ENCODE measurements around the gene TMEM40.
"Not testable (repeated sequence)": the region's sequence is repeated elsewhere in the genome, so short reads cannot be mapped to it uniquely, and the experiment has no call there.

TMEM40 gene

GRCh38 chr3:12724794-12725193, 34.3 kb downstream of the TMEM40 start:
- H4K8ac ChIP-seq (ENCODE audit: low read depth, low read length): no peak overlapping the region
- H3K9ac ChIP-seq (ENCODE audit: low read length): no peak overlapping the region
- H3K36me3 ChIP-seq (ENCODE audit: control insufficient read depth, insufficient read depth, low read length): no peaks in the 10 kb centered on the region
- H3K79me1 ChIP-seq (ENCODE audit: low read length): no peaks in the 10 kb centered on the region
- no peak overlapping the region for H4K5ac ChIP-seq (ENCODE audit: low read length)
- no CpG with 5 or more reads among the region's 4 CpGs for whole genome bisulfite sequencing (ENCODE audit: extremely low coverage, insufficient coverage, low lambda C conversion rate)
- no peaks in the 10 kb centered on the region for H3K27me3 ChIP-seq (ENCODE audit: insufficient read depth, low read length, poor library complexity)
- H3K79me2 ChIP-seq (ENCODE audit: control insufficient read depth, insufficient read depth, low read length): no peaks in the 10 kb centered on the region
- H3K4ac ChIP-seq (ENCODE audit: low read depth, low read length): no peak overlapping the region
- no peak overlapping the region for H2BK120ac ChIP-seq (ENCODE audit: low read depth, low read length)
- no peak overlapping the region for H2BK15ac ChIP-seq (replicated peaks; ENCODE audit: low read depth)
- no peak for DNase-seq
- H3K56ac ChIP-seq (ENCODE audit: low read length): no peak overlapping the region
- H3K4me2 ChIP-seq (ENCODE audit: low read length): no peak overlapping the region
- H3K23ac ChIP-seq (ENCODE audit: low read length): no peak overlapping the region
- H3K18ac ChIP-seq (ENCODE audit: low read length): no peak overlapping the region
- H3K27ac ChIP-seq (ENCODE audit: low read depth, low read length): no peak overlapping the region
- no peak overlapping the region for H2BK5ac ChIP-seq (ENCODE audit: low read length)
- no peaks in the 10 kb centered on the region for H3K4me1 ChIP-seq (ENCODE audit: control insufficient read depth, low read depth, low read length)
- no peak overlapping the region for H3K4me3 ChIP-seq (ENCODE audit: low read length)
- no peak overlapping the region for H2AK5ac ChIP-seq (ENCODE audit: low read length)

GRCh38 chr3:12723362-12723761, 35.7 kb downstream of the TMEM40 start:
- H2BK5ac ChIP-seq (ENCODE audit: low read length); H3K79me2 ChIP-seq (ENCODE audit: control insufficient read depth, insufficient read depth, low read length); H2AK5ac ChIP-seq (ENCODE audit: low read length); H3K18ac ChIP-seq (ENCODE audit: low read length); H2BK15ac ChIP-seq (replicated peaks; ENCODE audit: low read depth); H3K23ac ChIP-seq (ENCODE audit: low read length); H3K27ac ChIP-seq (ENCODE audit: low read depth, low read length); H3K79me1 ChIP-seq (ENCODE audit: low read length); H3K4ac ChIP-seq (ENCODE audit: low read depth, low read length); H3K4me1 ChIP-seq (ENCODE audit: control insufficient read depth, low read depth, low read length); H3K4me2 ChIP-seq (ENCODE audit: low read length); H4K8ac ChIP-seq (ENCODE audit: low read depth, low read length); H2BK120ac ChIP-seq (ENCODE audit: low read depth, low read length); H3K27me3 ChIP-seq (ENCODE audit: insufficient read depth, low read length, poor library complexity); H3K9ac ChIP-seq (ENCODE audit: low read length); H4K5ac ChIP-seq (ENCODE audit: low read length); DNase-seq; H3K36me3 ChIP-seq (ENCODE audit: control insufficient read depth, insufficient read depth, low read length); H3K4me3 ChIP-seq (ENCODE audit: low read length); H3K56ac ChIP-seq (ENCODE audit: low read length): not testable (repeated sequence)

GRCh38 chr3:12722226-12722625, 36.8 kb downstream of the TMEM40 start:
- no peak overlapping the region for H3K23ac ChIP-seq (ENCODE audit: low read length)
- H3K27ac ChIP-seq (ENCODE audit: low read depth, low read length): no peak overlapping the region
- no peak overlapping the region for H2BK5ac ChIP-seq (ENCODE audit: low read length)
- no peak for DNase-seq
- no peak overlapping the region for H3K4ac ChIP-seq (ENCODE audit: low read depth, low read length)
- no peak overlapping the region for H3K4me3 ChIP-seq (ENCODE audit: low read length)
- H4K5ac ChIP-seq (ENCODE audit: low read length): no peak overlapping the region
- no CpG with 5 or more reads among the region's 3 CpGs for WGBS (ENCODE audit: extremely low coverage, insufficient coverage, low lambda C conversion rate)
- no peak overlapping the region for H2AK5ac ChIP-seq (ENCODE audit: low read length)
- H3K9ac ChIP-seq (ENCODE audit: low read length): no peak overlapping the region
- H2BK120ac ChIP-seq (ENCODE audit: low read depth, low read length): no peak overlapping the region
- no peak overlapping the region for H3K18ac ChIP-seq (ENCODE audit: low read length)
- no peaks in the 10 kb centered on the region for H3K4me1 ChIP-seq (ENCODE audit: control insufficient read depth, low read depth, low read length)
- no peak overlapping the region for H4K8ac ChIP-seq (ENCODE audit: low read depth, low read length)
- no peak overlapping the region for H2BK15ac ChIP-seq (replicated peaks; ENCODE audit: low read depth)
- H3K4me2 ChIP-seq (ENCODE audit: low read length): no peak overlapping the region
- no peaks in the 10 kb centered on the region for H3K79me1 ChIP-seq (ENCODE audit: low read length)
- H3K27me3 ChIP-seq (ENCODE audit: insufficient read depth, low read length, poor library complexity): no peaks in the 10 kb centered on the region
- H3K36me3 ChIP-seq (ENCODE audit: control insufficient read depth, insufficient read depth, low read length): no peaks in the 10 kb centered on the region
- H3K56ac ChIP-seq (ENCODE audit: low read length): no peak overlapping the region
- H3K79me2 ChIP-seq (ENCODE audit: control insufficient read depth, insufficient read depth, low read length): no peaks in the 10 kb centered on the region

GRCh38 chr3:12719984-12720898, 38.8 kb downstream of the TMEM40 start:
- Histone ChIP-seq H3K27me3 (ENCODE audit: insufficient read depth, low read length, poor library complexity) (no peaks in the 10 kb centered on the region), H3K4me1 (ENCODE audit: control insufficient read depth, low read depth, low read length) (no peaks in the 10 kb centered on the region), H4K8ac (ENCODE audit: low read depth, low read length) (no peak overlapping the region), H3K79me1 (ENCODE audit: low read length) (no peaks in the 10 kb centered on the region), H3K4me3 (ENCODE audit: low read length) (no peak overlapping the region), H3K36me3 (ENCODE audit: control insufficient read depth, insufficient read depth, low read length) (no peaks in the 10 kb centered on the region), H2BK15ac (replicated peaks; ENCODE audit: low read depth) (no peak overlapping the region), H3K79me2 (ENCODE audit: control insufficient read depth, insufficient read depth, low read length) (no peaks in the 10 kb centered on the region), H2AK5ac (ENCODE audit: low read length) (no peak overlapping the region), H3K56ac (ENCODE audit: low read length) (no peak overlapping the region), H4K5ac (ENCODE audit: low read length) (no peak overlapping the region), H3K4ac (ENCODE audit: low read depth, low read length) (no peak overlapping the region), H3K9ac (ENCODE audit: low read length) (no peak overlapping the region), H2BK120ac (ENCODE audit: low read depth, low read length) (no peak overlapping the region), H2BK5ac (ENCODE audit: low read length) (no peak overlapping the region), H3K18ac (ENCODE audit: low read length) (no peak overlapping the region), H3K23ac (ENCODE audit: low read length) (no peak overlapping the region), H3K4me2 (ENCODE audit: low read length) (no peak overlapping the region), H3K27ac (ENCODE audit: low read depth, low read length) (no peak overlapping the region)
- peak; percentile 95 for DNase-seq
- no CpG with 5 or more reads among the region's 17 CpGs for WGBS (ENCODE audit: extremely low coverage, insufficient coverage, low lambda C conversion rate)

GRCh38 chr3:12719541-12719940, 39.5 kb downstream of the TMEM40 start:
- H2BK120ac ChIP-seq (ENCODE audit: low read depth, low read length): no peak overlapping the region
- no peak overlapping the region for H3K27ac ChIP-seq (ENCODE audit: low read depth, low read length)
- DNase-seq: no peak
- H3K4me3 ChIP-seq (ENCODE audit: low read length): no peak overlapping the region
- no peaks in the 10 kb centered on the region for H3K4me1 ChIP-seq (ENCODE audit: control insufficient read depth, low read depth, low read length)
- no peak overlapping the region for H3K9ac ChIP-seq (ENCODE audit: low read length)
- H2AK5ac ChIP-seq (ENCODE audit: low read length): no peak overlapping the region
- H3K79me1 ChIP-seq (ENCODE audit: low read length): no peaks in the 10 kb centered on the region
- H3K4me2 ChIP-seq (ENCODE audit: low read length): no peak overlapping the region
- no peak overlapping the region for H4K8ac ChIP-seq (ENCODE audit: low read depth, low read length)
- no peak overlapping the region for H3K4ac ChIP-seq (ENCODE audit: low read depth, low read length)
- no peak overlapping the region for H3K56ac ChIP-seq (ENCODE audit: low read length)
- H3K18ac ChIP-seq (ENCODE audit: low read length): no peak overlapping the region
- no peaks in the 10 kb centered on the region for H3K27me3 ChIP-seq (ENCODE audit: insufficient read depth, low read length, poor library complexity)
- H2BK5ac ChIP-seq (ENCODE audit: low read length): no peak overlapping the region
- H2BK15ac ChIP-seq (replicated peaks; ENCODE audit: low read depth): no peak overlapping the region
- H3K23ac ChIP-seq (ENCODE audit: low read length): no peak overlapping the region
- no peaks in the 10 kb centered on the region for H3K36me3 ChIP-seq (ENCODE audit: control insufficient read depth, insufficient read depth, low read length)
- no peaks in the 10 kb centered on the region for H3K79me2 ChIP-seq (ENCODE audit: control insufficient read depth, insufficient read depth, low read length)
- no CpG with 5 or more reads among the region's 7 CpGs for WGBS (ENCODE audit: extremely low coverage, insufficient coverage, low lambda C conversion rate)
- no peak overlapping the region for H4K5ac ChIP-seq (ENCODE audit: low read length)
